ENCODE data around the gene PPP1R1A.
A peak's percentile ranks its signal among the peaks of the same experiment; 100 is the strongest.

Gene PPP1R1A

GRCh38 chr12:54569995-54570528, 18.4 kb downstream of the PPP1R1A start:
- no peak for DNase-seq

- DNase-seq = no peak
These were observed 19.4 kb downstream of the PPP1R1A start for GRCh38 chr12:54569072-54569471.

- no peak for DNase-seq
These were observed 21.7 kb downstream of the PPP1R1A start for GRCh38 chr12:54566792-54567191.

- DNase-seq = no peak
These were observed 22.4 kb downstream of the PPP1R1A start for GRCh38 chr12:54565986-54566544.

GRCh38 chr12:54565310-54565985, 23.0 kb downstream of the PPP1R1A start:
- no peak for DNase-seq

- no peak for DNase-seq
These were observed 23.7 kb downstream of the PPP1R1A start for GRCh38 chr12:54564768-54565167.

- no peak for DNase-seq
These were observed 24.7 kb downstream of the PPP1R1A start for GRCh38 chr12:54563787-54564186.

- no peak for DNase-seq
These were observed 25.6 kb downstream of the PPP1R1A start for GRCh38 chr12:54562750-54563356.

GRCh38 chr12:54561164-54561563, 27.3 kb downstream of the PPP1R1A start:
- no peak for DNase-seq

GRCh38 chr12:54560374-54560858, 28.0 kb downstream of the PPP1R1A start:
- peak; percentile 21 for DNase-seq

GRCh38 chr12:54558759-54559158, 29.7 kb downstream of the PPP1R1A start:
- no peak for DNase-seq

GRCh38 chr12:54558311-54558710, 30.1 kb downstream of the PPP1R1A start:
- no peak for DNase-seq

GRCh38 chr12:54555670-54556257, 32.7 kb downstream of the PPP1R1A start:
- DNase-seq = no peak

- DNase-seq = peak; percentile 7
These were observed 38.5 kb downstream of the PPP1R1A start for GRCh38 chr12:54549774-54550451.

- no peak for DNase-seq
These were observed 41.9 kb downstream of the PPP1R1A start for GRCh38 chr12:54546511-54546910.

GRCh38 chr12:54544743-54545142, 43.7 kb downstream of the PPP1R1A start:
- DNase-seq = no peak

- DNase-seq = no peak
These were observed 44.9 kb downstream of the PPP1R1A start for GRCh38 chr12:54543526-54543925.

- no peak for DNase-seq
These were observed 46.6 kb downstream of the PPP1R1A start for GRCh38 chr12:54541751-54542290.

GRCh38 chr12:54538136-54538700, 50.2 kb downstream of the PPP1R1A start:
- DNase-seq = no peak

GRCh38 chr12:54535474-54535873, 53.0 kb downstream of the PPP1R1A start:
- no peak for DNase-seq

- no peak for DNase-seq
These were observed 58.9 kb downstream of the PPP1R1A start for GRCh38 chr12:54529581-54529980.
